Esophagus (tissue), 2 donors: Measurements from ENCODE around the gene TEX2. TPM values are rescaled to one million over a fixed set of nuclear protein-coding genes. Genes with fewer than 3 reads are reported as not detected.

ENCODE experiments used
- H3K27ac ChIP-seq, 2 donors: one replicate each; pipeline ENCODE4 v1.5.1; 2013; ENCODE audit warnings: low read depth in 2 of 2, mild to moderate bottlenecking in 2 of 2, inconsistent platforms in 1 of 2, low read length in 1 of 2, moderate library complexity in 1 of 2
- H3K27me3 ChIP-seq, 2 donors: one replicate each; pipeline ENCODE4 v1.6.1; 2013; ENCODE audit warnings: low read length in 2 of 2, control low read depth in 1 of 2, mild to moderate bottlenecking in 1 of 2; ENCODE audit not compliant: insufficient read depth in 2 of 2, control insufficient read depth in 1 of 2
- H3K36me3 ChIP-seq, 2 donors: one replicate each; pipeline ENCODE4 v1.6.1; 2013; ENCODE audit warnings: low read length in 1 of 2; ENCODE audit not compliant: control insufficient read depth in 2 of 2, insufficient read depth in 2 of 2
- H3K4me1 ChIP-seq, 2 donors: one replicate each; pipeline ENCODE4 v1.6.1; 2013; ENCODE audit warnings: low read length in 1 of 2; ENCODE audit not compliant: control insufficient read depth in 2 of 2, insufficient read depth in 2 of 2
- H3K4me3 ChIP-seq, 2 donors: one replicate each; pipeline ENCODE4 v1.5.1; 2013; ENCODE audit warnings: low read length in 2 of 2, mild to moderate bottlenecking in 2 of 2, low read depth in 1 of 2, moderate library complexity in 1 of 2
- H3K9me3 ChIP-seq, 2 donors: one replicate each; pipeline ENCODE4 v1.6.1; 2013; ENCODE audit warnings: mild to moderate bottlenecking in 2 of 2, low read depth in 1 of 2, low read length in 1 of 2, moderate library complexity in 1 of 2; ENCODE audit not compliant: control insufficient read depth in 2 of 2, insufficient read depth in 1 of 2
- WGBS, 2 donors: extraction: QIAGEN DNeasy Blood & Tissue Kit; methylation state at CpG; one replicate each; pipeline ENCODE4 v1.1.7; 2013; 5-methylcytosine and 5-hydroxymethylcytosine counted together
- polyA plus RNA-seq, 2 donors: library from polyadenylated mRNA; stranded (reverse); fragments of 200-250 nt; gene quantifications; one replicate each; pipeline ENCODE4 v1.2.3, GENCODE V29; 2013
- donor health status: healthy with polysubstance abuse.
- donor health status: Bipolar disorder and iron deficiency.

Gene TEX2
- polyA plus RNA-seq, 2 donors, result 7.9 to 10.6 TPM

DNA sequence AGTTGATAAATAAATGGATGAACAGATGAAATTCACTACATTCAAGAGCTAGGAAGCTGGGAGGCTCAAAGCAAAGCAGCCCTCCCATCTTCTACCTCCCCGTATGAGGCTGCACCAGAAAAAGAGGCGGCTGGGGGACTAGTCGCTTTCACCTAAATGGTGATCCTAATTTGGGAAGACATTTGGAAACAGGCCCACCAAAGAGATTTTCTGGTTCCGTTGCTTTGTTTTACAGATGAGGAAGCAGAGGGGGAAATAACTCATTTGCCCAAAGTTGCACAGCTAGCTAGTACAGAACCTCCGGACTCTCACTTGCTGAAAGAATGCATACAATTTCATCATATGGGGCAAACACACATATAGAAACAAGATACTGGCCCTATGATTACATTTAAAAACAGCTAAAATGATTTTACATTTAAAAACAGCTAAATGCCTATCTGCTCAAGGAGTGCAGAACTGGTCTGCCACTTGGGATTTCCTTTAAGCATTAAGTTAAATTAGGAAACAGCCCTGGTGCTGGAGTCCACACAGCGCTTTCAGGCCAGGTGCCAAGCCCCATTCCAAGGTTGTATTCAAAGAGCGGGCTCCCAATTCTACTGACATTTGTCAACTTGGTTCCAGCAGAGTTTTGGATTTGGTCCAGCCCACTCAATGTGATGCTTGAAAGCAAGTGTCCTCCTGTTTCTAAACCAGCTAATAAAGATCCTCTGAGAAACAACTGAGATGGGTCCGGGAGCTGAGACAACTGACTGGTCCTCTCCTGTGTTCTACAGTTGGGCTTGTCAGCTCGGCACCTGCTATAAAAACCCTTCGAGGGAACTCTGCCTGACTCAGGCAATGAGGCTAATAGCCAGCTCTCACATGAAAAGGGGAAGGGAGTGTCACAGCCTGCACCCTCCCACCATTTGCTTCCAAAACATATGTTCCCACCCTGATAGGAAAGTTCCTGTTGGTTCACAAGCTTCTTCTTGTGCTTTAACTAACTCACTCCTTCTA is 144.8 kb downstream of the TEX2 start:
- H3K9me3 ChIP-seq, result no peaks in the 10 kb centered on the region
- H3K27me3 ChIP-seq, result no peaks in the 10 kb centered on the region
- no peak overlapping the region for H3K4me3 ChIP-seq
- H3K4me1 ChIP-seq, result peaks cover 0 to 7% of the 10 kb centered on the region in 2 donors
- H3K27ac ChIP-seq, result peak overlapping the region; percentile 7 to 64
- no peaks in the 10 kb centered on the region for H3K36me3 ChIP-seq
- 36 to 41% methylated on average over 10 of the region's 10 CpGs for WGBS, 2 donors

GRCh38 chr17:64115822-64116534 is 147.1 kb downstream of the TEX2 start:
- Histone ChIP-seq H3K27ac (peak overlapping the region; percentile 69 to 95), H3K27me3 (no peaks in the 10 kb centered on the region), H3K4me1 (peaks cover 3 to 7% of the 10 kb centered on the region in 2 donors), H3K4me3 (no peak overlapping the region), H3K9me3 (no peaks in the 10 kb centered on the region), H3K36me3 (peaks cover 0 to 3% of the 10 kb centered on the region in 2 donors)
- WGBS, 2 donors, result 44 to 61% methylated on average over 7 of the region's 7 CpGs

DNA sequence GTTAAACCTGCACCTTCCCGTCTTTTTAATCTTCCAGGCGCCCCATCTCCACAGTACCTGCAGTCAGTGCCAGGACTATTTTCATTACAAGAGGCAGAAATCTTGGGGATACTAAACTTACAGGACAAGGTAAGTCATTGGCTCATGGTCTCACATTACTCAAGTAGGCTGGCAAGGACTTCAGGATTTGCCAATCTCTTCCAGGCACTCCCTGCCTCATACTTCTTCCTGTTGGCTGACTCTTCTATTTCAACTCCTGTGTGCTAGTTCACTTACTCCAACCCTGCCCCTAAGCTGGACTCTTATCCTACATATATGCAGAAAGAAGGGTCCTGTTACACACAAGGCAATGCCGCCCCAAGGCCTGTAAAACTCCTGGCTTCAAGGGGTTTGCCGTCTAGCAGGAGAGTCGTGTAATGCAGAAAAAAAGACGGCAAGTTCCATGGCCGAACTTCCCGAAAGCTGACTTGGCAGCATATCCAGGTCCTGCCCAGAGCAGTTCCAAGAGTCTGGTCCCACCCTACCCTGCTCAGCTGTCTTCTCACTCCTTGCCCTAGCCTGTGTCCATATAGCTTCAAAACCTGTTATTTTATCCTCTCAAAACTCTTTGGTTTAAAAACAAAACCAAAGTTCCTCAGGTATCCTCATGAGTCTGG is 147.9 kb downstream of the TEX2 start:
- peaks cover 3 to 7% of the 10 kb centered on the region in 2 donors for H3K4me1 ChIP-seq
- peak overlapping the region; percentile 69 to 95 for H3K27ac ChIP-seq
- WGBS, 2 donors, result 52 to 58% methylated on average over 8 of the region's 8 CpGs
- H3K9me3 ChIP-seq, result no peaks in the 10 kb centered on the region
- peak overlapping the region in 1 of 2 donors; percentile 15 for H3K4me3 ChIP-seq
- H3K27me3 ChIP-seq, result no peaks in the 10 kb centered on the region
- H3K36me3 ChIP-seq, result peaks cover 0 to 3% of the 10 kb centered on the region in 2 donors

DNA sequence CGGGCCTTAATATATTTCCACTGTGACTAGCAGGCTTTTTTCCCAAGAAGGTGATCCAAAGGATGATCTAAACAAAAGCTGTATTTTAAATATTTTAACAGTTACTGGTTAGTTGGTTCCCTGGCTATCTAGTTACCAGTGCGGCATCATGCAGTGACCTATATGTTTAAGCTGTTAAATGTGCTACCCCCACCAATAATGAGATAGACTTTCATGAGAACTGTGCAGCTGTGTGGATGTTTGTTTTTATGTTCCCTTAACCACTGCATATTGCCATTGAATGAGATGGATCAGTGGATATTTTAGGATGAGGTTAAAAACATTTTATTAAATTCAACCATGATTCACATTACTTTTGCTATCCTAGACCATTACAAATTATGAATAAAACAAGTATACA is 150.1 kb downstream of the TEX2 start:
- H3K36me3 ChIP-seq, result peaks cover 0 to 3% of the 10 kb centered on the region in 2 donors
- H3K4me1 ChIP-seq, result peaks cover 2 to 3% of the 10 kb centered on the region in 2 donors
- no peaks in the 10 kb centered on the region for H3K27me3 ChIP-seq
- no peak overlapping the region for H3K4me3 ChIP-seq
- no peak overlapping the region for H3K27ac ChIP-seq
- no peaks in the 10 kb centered on the region for H3K9me3 ChIP-seq
- 86 to 95% methylated on average over 2 of the region's 2 CpGs for WGBS, 2 donors

GRCh38 chr17:64111831-64112230 is 151.2 kb downstream of the TEX2 start:
- Histone ChIP-seq H3K27me3 (no peaks in the 10 kb centered on the region), H3K4me1 (peaks cover 2 to 3% of the 10 kb centered on the region in 2 donors), H3K9me3 (no peaks in the 10 kb centered on the region), H3K36me3 (peaks cover 0 to 3% of the 10 kb centered on the region in 2 donors), H3K27ac (no peak overlapping the region), H3K4me3 (no peak overlapping the region)
- 82 to 85% methylated on average over 4 of the region's 4 CpGs for WGBS, 2 donors

- Histone ChIP-seq H3K27me3 (no peaks in the 10 kb centered on the region), H3K36me3 (peaks cover 0 to 3% of the 10 kb centered on the region in 2 donors), H3K4me3 (no peak overlapping the region), H3K4me1 (peaks cover under 1 to 3% of the 10 kb centered on the region in 2 donors), H3K9me3 (no peaks in the 10 kb centered on the region), H3K27ac (no peak overlapping the region)
- 70 to 80% methylated on average over 12 of the region's 12 CpGs for WGBS, 2 donors
Measured at GRCh38 chr17:64110379-64111152, 152.5 kb downstream of the TEX2 start.

DNA sequence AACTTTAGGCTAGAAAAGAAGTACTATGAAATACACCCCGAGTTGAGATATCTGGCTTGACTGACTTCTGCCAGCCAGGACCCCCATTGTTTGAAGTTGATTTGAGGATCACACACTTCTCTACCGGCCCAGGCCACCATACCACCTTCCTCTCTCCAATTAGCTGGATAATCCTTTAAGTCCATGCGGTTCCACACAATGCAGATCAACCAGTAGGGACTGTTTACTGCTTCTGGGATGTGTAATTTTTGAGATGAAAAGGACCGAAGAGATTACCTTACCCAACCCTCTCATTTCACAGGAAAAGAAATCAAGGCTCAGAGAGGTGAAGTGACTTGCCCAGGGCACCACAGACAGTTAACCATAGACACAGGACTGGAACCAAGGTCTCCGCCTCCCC is 153.7 kb downstream of the TEX2 start:
- Histone ChIP-seq H3K27me3 (no peaks in the 10 kb centered on the region), H3K27ac (no peak overlapping the region), H3K4me1 (peaks cover 2 to 3% of the 10 kb centered on the region in 2 donors), H3K9me3 (no peaks in the 10 kb centered on the region), H3K36me3 (peaks cover 0 to 3% of the 10 kb centered on the region in 2 donors), H3K4me3 (no peak overlapping the region)
- WGBS, 2 donors, result 86 to 87% methylated on average over 5 of the region's 5 CpGs

- Histone ChIP-seq H3K9me3 (no peaks in the 10 kb centered on the region), H3K36me3 (peaks cover 0 to 6% of the 10 kb centered on the region in 2 donors), H3K4me1 (peaks cover 3 to 4% of the 10 kb centered on the region in 2 donors), H3K27me3 (no peaks in the 10 kb centered on the region), H3K4me3 (no peak overlapping the region), H3K27ac (no peak overlapping the region)
- 50 to 60% methylated on average over 5 of the region's 5 CpGs for WGBS, 2 donors
Measured at GRCh38 chr17:64107500-64108236, 155.4 kb downstream of the TEX2 start.
